IMR-90 (cell line): ENCODE data around the gene KLHDC9. TPM values are rescaled to one million over a fixed set of nuclear protein-coding genes. Genes with fewer than 3 reads are reported as not detected.

ENCODE experiments used
- ATAC-seq: fragments of 200-7000 bp; cut with Tn5 transposase; 2 replicates; pipeline ENCODE4 v1.9.1; 2020; ENCODE audit warnings: low read depth, mild to moderate bottlenecking, moderate library complexity
- BruUV-seq: library from RNA; stranded (reverse); fragments of 400-500 nt; replicated peaks from 2 replicates; lab custom pipeline; 2021; lab: Mats Ljungman, UMichigan
- CTCF ChIA-PET: fragments of 300-600 bp; formaldehyde crosslinking; extraction: SDS; loops from one replicate; lab custom pipeline; 2021; ENCODE audit warnings: antibody characterized with exemption; lab: Yijun Ruan, JAX
- POLR2A ChIA-PET: fragments of 300-600 bp; sonication (Branson Sonifier 250); formaldehyde crosslinking; loops from one replicate; lab custom pipeline; 2022; ENCODE audit warnings: antibody characterized with exemption; ENCODE audit not compliant: unreplicated experiment; lab: Charles Lee
- DNase-seq: peaks from one replicate; pipeline ENCODE4 v3.0.0; 2013
- H2AFZ ChIP-seq: replicated peaks from 2 replicates; pipeline ENCODE3; 2013; ENCODE audit warnings: low read length, mild to moderate bottlenecking; ENCODE audit not compliant: poor library complexity
- H2AK5ac ChIP-seq: 2 replicates; pipeline ENCODE4 v1.6.1; 2013; ENCODE audit warnings: low read depth, low read length, inconsistent platforms
- H2AK9ac ChIP-seq: replicated peaks from 2 replicates; pipeline ENCODE3; 2013; ENCODE audit warnings: mild to moderate bottlenecking, low read depth, low read length, moderate library complexity; ENCODE audit not compliant: poor library complexity
- H2BK120ac ChIP-seq: 2 replicates; pipeline ENCODE4 v1.6.1; 2013; ENCODE audit warnings: low read depth, low read length, inconsistent platforms
- H2BK15ac ChIP-seq: 3 replicates; pipeline ENCODE4 v1.6.1; 2013; ENCODE audit warnings: low read depth, low read length, inconsistent platforms
- H2BK20ac ChIP-seq: 2 replicates; pipeline ENCODE4 v1.6.1; 2013; ENCODE audit warnings: low read depth, mild to moderate bottlenecking, inconsistent platforms, low read length, moderate library complexity
- H2BK5ac ChIP-seq: 2 replicates; pipeline ENCODE4 v1.6.1; 2013; ENCODE audit warnings: mild to moderate bottlenecking, low read depth, low read length, inconsistent platforms; ENCODE audit not compliant: poor library complexity, severe bottlenecking
- H3K14ac ChIP-seq: replicated peaks from 2 replicates; pipeline ENCODE4 v1.6.1; 2013; ENCODE audit warnings: low read depth, low read length, inconsistent platforms
- H3K18ac ChIP-seq: 2 replicates; pipeline ENCODE4 v1.6.1; 2013; ENCODE audit warnings: low read depth, low read length, control low read depth
- H3K23ac ChIP-seq: 2 replicates; pipeline ENCODE4 v1.6.1; 2013; ENCODE audit warnings: low read depth, low read length, inconsistent platforms
- H3K27ac ChIP-seq: 2 replicates; pipeline ENCODE4 v1.5.1; 2013; ENCODE audit warnings: mild to moderate bottlenecking, control low read depth, low read length; ENCODE audit not compliant: insufficient read depth
- H3K27me3 ChIP-seq: 2 replicates; pipeline ENCODE4 v1.6.1; 2013; ENCODE audit warnings: low read length; ENCODE audit not compliant: control insufficient read depth, insufficient read depth
- H3K36me3 ChIP-seq: 2 replicates; pipeline ENCODE4 v1.6.1; 2013; ENCODE audit warnings: low read length, mixed read lengths; ENCODE audit not compliant: control insufficient read depth, insufficient read depth
- H3K4ac ChIP-seq: 2 replicates; pipeline ENCODE4 v1.6.1; 2013; ENCODE audit warnings: low read depth, low read length, inconsistent platforms
- H3K4me1 ChIP-seq: 2 replicates; pipeline ENCODE4 v1.6.1; 2013; ENCODE audit warnings: low read length, mixed read lengths; ENCODE audit not compliant: control insufficient read depth, insufficient read depth
- H3K4me2 ChIP-seq: 2 replicates; pipeline ENCODE4 v1.6.1; 2013; ENCODE audit warnings: low read depth, mild to moderate bottlenecking, control low read depth, low read length, moderate library complexity
- H3K4me3 ChIP-seq: 2 replicates; pipeline ENCODE4 v1.5.1; 2013; ENCODE audit warnings: low read depth, mild to moderate bottlenecking, control low read depth, low read length, moderate library complexity; ENCODE audit not compliant: insufficient read depth
- H3K56ac ChIP-seq: 2 replicates; pipeline ENCODE4 v1.6.1; 2013; ENCODE audit warnings: low read length, inconsistent platforms; ENCODE audit not compliant: insufficient read depth; ENCODE audit errors: extremely low read depth
- H3K79me1 ChIP-seq, 2 experiments: 2 replicates each; pipeline ENCODE4 v1.6.1; 2013; ENCODE audit warnings: low read length in 2 of 2, inconsistent platforms in 1 of 2, low read depth in 1 of 2
- H3K9ac ChIP-seq: 2 replicates; pipeline ENCODE4 v1.6.1; 2013; ENCODE audit warnings: low read depth, low read length, control low read depth
- H3K9me1 ChIP-seq: 2 replicates; pipeline ENCODE4 v1.6.1; 2013; ENCODE audit warnings: low read length, inconsistent platforms; ENCODE audit not compliant: insufficient read depth
- H3K9me3 ChIP-seq: 2 replicates; pipeline ENCODE4 v1.6.1; 2013; ENCODE audit warnings: low read length; ENCODE audit not compliant: control insufficient read depth, insufficient read depth
- H4K20me1 ChIP-seq: 2 replicates; pipeline ENCODE4 v1.6.1; 2013; ENCODE audit warnings: low read length, inconsistent platforms; ENCODE audit not compliant: insufficient read depth
- H4K5ac ChIP-seq: 2 replicates; pipeline ENCODE4 v1.6.1; 2013; ENCODE audit warnings: mild to moderate bottlenecking, low read depth, low read length, control low read depth
- H4K8ac ChIP-seq, 2 experiments: 2 replicates each; pipeline ENCODE4 v1.6.1; 2013; ENCODE audit warnings: low read depth in 2 of 2, low read length in 2 of 2, control low read depth in 1 of 2, inconsistent platforms in 1 of 2
- H4K91ac ChIP-seq: 2 replicates; pipeline ENCODE4 v1.6.1; 2013; ENCODE audit warnings: low read depth, low read length, inconsistent platforms; ENCODE audit not compliant: insufficient read depth
- BHLHE40 ChIP-seq: fragments of 150-350 bp; IDR thresholded peaks from 2 replicates; pipeline ENCODE4 v1.6.1; 2016; ENCODE audit warnings: mild to moderate bottlenecking, low read depth, low read length
- CHD1 ChIP-seq: IDR thresholded peaks from 2 replicates; pipeline ENCODE4 v1.6.1; 2012; ENCODE audit warnings: low read depth, low read length, improper control_type of control experiment
- FOS ChIP-seq: fragments of 150-350 bp; IDR thresholded peaks from 2 replicates; pipeline ENCODE4 v1.6.1; 2016; ENCODE audit warnings: low read depth, low read length
- MAZ ChIP-seq: IDR thresholded peaks from 2 replicates; pipeline ENCODE4 v1.6.1; 2012; ENCODE audit warnings: low read depth, mild to moderate bottlenecking, low read length, improper control_type of control experiment, moderate library complexity, borderline replicate concordance
- MXI1 ChIP-seq: IDR thresholded peaks from 2 replicates; pipeline ENCODE4 v1.6.1; 2012; ENCODE audit warnings: low read depth, mild to moderate bottlenecking, low read length, moderate library complexity, borderline replicate concordance
- POLR2A ChIP-seq: IDR thresholded peaks from 2 replicates; pipeline ENCODE4 v1.6.1; 2012; ENCODE audit warnings: mild to moderate bottlenecking, low read depth, low read length
- RCOR1 ChIP-seq: IDR thresholded peaks from 2 replicates; pipeline ENCODE4 v1.6.1; 2012; ENCODE audit warnings: mild to moderate bottlenecking, low read length, improper control_type of control experiment; ENCODE audit not compliant: insufficient replicate concordance
- RFX5 ChIP-seq: IDR thresholded peaks from 2 replicates; pipeline ENCODE4 v1.8.0; 2012; ENCODE audit warnings: low read depth, mild to moderate bottlenecking, low read length, moderate library complexity
- SMC3 ChIP-seq: fragments of 150-350 bp; IDR thresholded peaks from 2 replicates; pipeline ENCODE4 v1.6.1; 2016; ENCODE audit warnings: low read depth, mild to moderate bottlenecking, antibody characterized with exemption, low read length, moderate library complexity
- WGBS, 2 experiments: methylation state at CpG; one replicate each; pipeline versions ENCODE4 v1.1.5 to v1.1.7; 2013; ENCODE audit warnings: missing lambda C conversion rate in 2 of 2; ENCODE audit not compliant: insufficient read length in 1 of 2; ENCODE audit errors: extremely low coverage in 2 of 2; 5-methylcytosine and 5-hydroxymethylcytosine counted together
- dilution Hi-C: fragments of 300-500 bp; cut with HindIII; formaldehyde crosslinking; loops from one replicate; pipeline ENCODE4 v1.14.3; 2018; ENCODE audit warnings: low sequenced_read_pairs; ENCODE audit not compliant: unreplicated experiment
- in situ Hi-C: fragments of 300-500 bp; cut with MboI; formaldehyde crosslinking; loops from 3 replicates; pipeline ENCODE4 v1.14.3; 2019; ENCODE audit warnings: low sequenced_read_pairs, inconsistent platforms, mixed read lengths
- intact Hi-C: fragments of 100-400 bp; cut with micrococcal nuclease; formaldehyde crosslinking; loops from 2 replicates; pipeline ENCODE4 v1.10.0; 2022
- polyA plus RNA-seq, 3 experiments: library from polyadenylated mRNA; depleted of rRNA; stranded (reverse); fragments of >200 nt; gene quantifications; 2 replicates each; pipeline ENCODE4 v1.2.3, GENCODE V29; 2012; ENCODE audit warnings: low replicate concordance in 1 of 3
- total RNA-seq: library from RNA; depleted of rRNA; stranded (reverse); fragments of >200 nt; gene quantifications from 2 replicates; pipeline ENCODE4 v1.2.3, GENCODE V29; 2012

Gene KLHDC9
- total and polyA plus RNA-seq, 2 of the 4 experiments (the other 2 are of a cell fraction), result 0.18 to 0.70 TPM

DNA sequence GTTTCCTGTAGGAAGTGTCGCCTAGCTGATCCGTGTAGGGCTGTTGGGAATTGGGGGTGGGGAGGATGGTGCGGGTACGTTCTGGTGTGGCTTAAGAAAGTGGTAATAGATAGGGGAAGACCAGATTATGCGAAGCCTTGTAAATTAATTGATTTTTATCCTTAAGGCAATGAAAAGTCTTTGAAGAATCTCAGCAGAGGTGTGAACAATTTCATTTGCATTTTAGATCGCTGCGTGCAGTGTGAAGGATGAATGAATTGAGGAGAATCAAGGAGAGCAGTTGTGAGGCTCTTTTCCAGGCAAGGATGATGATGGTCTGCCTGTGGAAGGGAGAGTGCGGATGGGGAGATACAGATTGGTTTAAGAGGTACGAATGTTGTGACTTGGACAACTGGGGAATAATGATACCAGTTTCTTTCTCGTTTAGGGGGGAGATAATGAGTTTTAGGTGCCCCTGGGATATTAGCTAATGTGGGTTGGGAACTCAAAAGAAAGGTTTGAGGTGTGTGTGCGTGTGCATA lies 35.1 kb downstream of the KLHDC9 start:
- peak overlapping the region; percentile 91 for H2AFZ ChIP-seq
- peak overlapping the region; percentile 90 for H3K27ac ChIP-seq
- peak overlapping the region; percentile 94 for H4K91ac ChIP-seq
- H3K18ac ChIP-seq, result peak overlapping the region; percentile 77
- H2AK9ac ChIP-seq, result peak overlapping the region; percentile 95
- BruUV-seq, result TSS peak; percentile 26
- H4K5ac ChIP-seq, result peak overlapping the region; percentile 80; the same call in 1 of the 2 replicates
- H3K4me2 ChIP-seq, result peak overlapping the region; percentile 98
- H3K9me1 ChIP-seq, result peaks cover 5% of the 10 kb centered on the region
- H2BK5ac ChIP-seq, result peak overlapping the region; percentile 87
- peak overlapping the region; percentile 86 for H3K14ac ChIP-seq
- peak overlapping the region; percentile 86 to 93 for H4K8ac ChIP-seq
- no peak for TF ChIP-seq MXI1
- TF ChIP-seq SMC3, result no peak
- no peak for TF ChIP-seq RCOR1
- TF ChIP-seq CHD1, result no peak
- TF ChIP-seq RFX5, result no peak
- no peak for TF ChIP-seq POLR2A
- TF ChIP-seq FOS, result no peak
- no peak for TF ChIP-seq MAZ
- TF ChIP-seq BHLHE40, result no peak
- ChIA-PET POLR2A (interaction anchor here (1.5 kb wide), 1 partner anchor 15 kb away, joined by 9 read pairs; the partner anchor contains the start of genes NIT1 and PFDN2), CTCF (no interaction called here)
- intact Hi-C loops (no loop called here), in situ Hi-C loops (no loop called here), dilution Hi-C loops (no loop called here)
- no peaks in the 10 kb centered on the region for H3K27me3 ChIP-seq
- peak overlapping the region; percentile 78; the same call in 2 of the 3 replicates for H2BK15ac ChIP-seq
- H3K4ac ChIP-seq, result peak overlapping the region; percentile 97
- peak overlapping the region; percentile 40; the same call in 1 of the 2 replicates for H2BK20ac ChIP-seq
- 6% methylated on average over 9 of the region's 11 CpGs; no CpG with 5 or more reads in 1 of the 2 experiments for WGBS, 2 experiments
- H2AK5ac ChIP-seq, result peak overlapping the region; percentile 87
- peak overlapping the region; percentile 72 for H3K4me3 ChIP-seq
- H3K36me3 ChIP-seq, result peaks cover 8% of the 10 kb centered on the region
- DNase-seq, result peak; percentile 23
- peak overlapping the region; percentile 92 for H3K56ac ChIP-seq
- H3K4me1 ChIP-seq, result no peaks in the 10 kb centered on the region; the same call in 1 of the 2 replicates
- no peaks in the 10 kb centered on the region for H4K20me1 ChIP-seq
- H3K23ac ChIP-seq, result peak overlapping the region; percentile 99
- peaks cover 22 to 76% of the 10 kb centered on the region in 2 experiments for H3K79me1 ChIP-seq
- H3K9me3 ChIP-seq, result no peaks in the 10 kb centered on the region
- ATAC-seq, result no peak; the same call in 1 of the 2 replicates
- peak overlapping the region; percentile 63 for H2BK120ac ChIP-seq
- H3K9ac ChIP-seq, result peak overlapping the region; percentile 91
